Measurements from ENCODE around the gene C16orf78. TPM values are rescaled to one million over a fixed set of nuclear protein-coding genes. Genes with fewer than 3 reads are reported as not detected.

The C16orf78 gene
- total RNA-seq, 1 experiment from 2014 or later, result not detected

- peaks cover 5% of the 10 kb centered on the region; the same call in 1 of the 2 replicates for H3K27me3 ChIP-seq (replicated peaks)
- DNase-seq (ENCODE audit: low read depth in 1 of 2, low spot score in 2 of 2), result no peak
- H3K27ac ChIP-seq, result no peak overlapping the region
- no peaks in the 10 kb centered on the region for H3K4me1 ChIP-seq (replicated peaks)
- H3K4me3 ChIP-seq, result no peak overlapping the region
- H3K36me3 ChIP-seq, result no peaks in the 10 kb centered on the region
- no peaks in the 10 kb centered on the region for H3K9me3 ChIP-seq (replicated peaks)
Measured at GRCh38 chr16:49414671-49415070, 41.1 kb downstream of the C16orf78 start.

DNA sequence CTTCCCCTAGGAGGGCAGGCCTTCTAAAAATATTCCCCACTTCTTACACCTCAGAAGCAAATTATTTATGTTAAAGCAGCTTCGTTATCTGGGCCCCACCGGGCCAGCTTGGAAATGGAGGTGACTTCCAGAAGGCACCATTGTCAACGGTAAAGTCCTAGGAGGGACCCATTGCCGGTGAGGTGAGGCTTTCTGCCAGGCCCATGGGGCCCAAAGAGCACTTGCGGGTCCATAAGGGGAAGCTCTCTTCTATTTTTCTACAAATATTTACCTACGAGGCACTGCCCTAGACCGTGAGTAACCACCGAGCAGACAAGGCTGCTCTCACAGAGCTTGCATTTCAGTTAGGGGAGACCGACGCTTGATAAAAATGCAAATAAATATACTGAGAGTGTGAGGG lies 41.5 kb downstream of the C16orf78 start:
- H3K9me3 ChIP-seq (replicated peaks), result no peaks in the 10 kb centered on the region
- H3K36me3 ChIP-seq, result no peaks in the 10 kb centered on the region
- H3K27ac ChIP-seq, result no peak overlapping the region
- no peaks in the 10 kb centered on the region for H3K4me1 ChIP-seq (replicated peaks)
- no peak overlapping the region for H3K4me3 ChIP-seq
- DNase-seq (ENCODE audit: low read depth in 1 of 2, low spot score in 2 of 2), result no peak
- H3K27me3 ChIP-seq (replicated peaks), result peaks cover 9% of the 10 kb centered on the region; the same call in 1 of the 2 replicates

- Histone ChIP-seq H3K4me1 (replicated peaks) (no peaks in the 10 kb centered on the region), H3K27ac (no peak overlapping the region), H3K27me3 (replicated peaks) (peaks cover 14% of the 10 kb centered on the region; the same call in 1 of the 2 replicates), H3K36me3 (no peaks in the 10 kb centered on the region), H3K4me3 (no peak overlapping the region), H3K9me3 (replicated peaks) (no peaks in the 10 kb centered on the region)
- no peak for DNase-seq (ENCODE audit: low read depth in 1 of 2, low spot score in 2 of 2)
Measured at GRCh38 chr16:49416001-49416675, 42.5 kb downstream of the C16orf78 start.

- H3K9me3 ChIP-seq (replicated peaks), result no peaks in the 10 kb centered on the region
- DNase-seq (ENCODE audit: low read depth in 1 of 2, low spot score in 2 of 2), result no peak
- H3K27me3 ChIP-seq (replicated peaks), result peaks cover 14% of the 10 kb centered on the region
- H3K27ac ChIP-seq, result no peak overlapping the region
- H3K36me3 ChIP-seq, result no peaks in the 10 kb centered on the region
- H3K4me1 ChIP-seq (replicated peaks), result no peaks in the 10 kb centered on the region
- H3K4me3 ChIP-seq, result no peak overlapping the region
Measured at GRCh38 chr16:49417354-49417753, 43.8 kb downstream of the C16orf78 start.

DNA sequence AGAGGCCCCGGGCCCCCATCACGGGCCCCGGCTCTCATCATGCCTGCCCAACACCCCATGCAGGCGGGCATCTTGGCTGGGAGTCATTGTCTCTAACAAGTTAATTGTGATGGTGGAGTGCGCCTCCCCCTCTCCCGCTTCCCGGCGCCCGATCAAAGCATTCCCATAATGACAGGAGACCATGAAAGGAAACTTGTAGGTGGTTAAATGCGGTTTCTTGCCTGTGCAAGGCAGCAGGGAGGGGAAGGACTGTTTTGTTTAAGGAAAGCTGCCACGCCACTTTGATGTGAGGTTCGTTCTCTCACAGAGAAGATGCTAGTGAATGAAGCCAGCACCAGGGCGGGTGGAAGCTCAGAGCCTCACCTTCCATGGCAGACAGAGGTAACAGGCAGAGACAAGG lies 45.4 kb downstream of the C16orf78 start:
- Histone ChIP-seq H3K36me3 (no peaks in the 10 kb centered on the region), H3K27me3 (replicated peaks) (peaks cover 14% of the 10 kb centered on the region), H3K9me3 (replicated peaks) (no peaks in the 10 kb centered on the region), H3K4me1 (replicated peaks) (no peaks in the 10 kb centered on the region), H3K4me3 (no peak overlapping the region), H3K27ac (no peak overlapping the region)
- DNase-seq (ENCODE audit: low read depth in 1 of 2, low spot score in 2 of 2), result no peak

- H3K27me3 ChIP-seq (replicated peaks), result peaks cover 14% of the 10 kb centered on the region
- H3K4me1 ChIP-seq (replicated peaks), result no peaks in the 10 kb centered on the region
- H3K27ac ChIP-seq, result no peak overlapping the region
- DNase-seq (ENCODE audit: low read depth in 1 of 2, low spot score in 2 of 2), result no peak
- H3K9me3 ChIP-seq (replicated peaks), result no peaks in the 10 kb centered on the region
- no peak overlapping the region for H3K4me3 ChIP-seq
- H3K36me3 ChIP-seq, result no peaks in the 10 kb centered on the region
Measured at GRCh38 chr16:49419862-49420261, 46.3 kb downstream of the C16orf78 start.

DNA sequence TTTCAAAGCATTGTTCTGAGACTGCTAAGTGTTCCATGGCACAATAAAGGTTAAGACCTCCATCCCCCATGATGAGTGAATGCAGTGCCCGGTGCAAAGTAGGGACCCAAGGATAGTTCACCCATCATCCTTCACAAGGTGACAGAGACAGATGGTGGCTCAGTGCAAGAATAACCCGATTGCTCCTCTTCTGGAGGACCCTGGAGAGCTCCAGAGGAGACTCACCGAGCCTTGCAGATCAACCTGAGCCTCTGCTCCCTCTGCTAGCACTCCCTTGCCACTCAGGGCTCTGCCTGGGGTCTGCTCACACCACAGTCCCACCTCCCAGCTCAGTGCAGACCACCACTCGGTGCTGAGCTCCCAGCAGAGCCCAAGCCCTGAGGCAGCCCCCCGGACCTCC lies 49.3 kb downstream of the C16orf78 start:
- Histone ChIP-seq H3K4me1 (replicated peaks) (no peaks in the 10 kb centered on the region), H3K27ac (no peak overlapping the region), H3K27me3 (replicated peaks) (peaks cover 14% of the 10 kb centered on the region), H3K36me3 (no peaks in the 10 kb centered on the region), H3K9me3 (replicated peaks) (no peaks in the 10 kb centered on the region), H3K4me3 (no peak overlapping the region)
- no peak for DNase-seq (ENCODE audit: low read depth in 1 of 2, low spot score in 2 of 2)

- H3K4me3 ChIP-seq, result no peak overlapping the region
- H3K9me3 ChIP-seq (replicated peaks), result no peaks in the 10 kb centered on the region
- no peak for DNase-seq (ENCODE audit: low read depth in 1 of 2, low spot score in 2 of 2)
- H3K27ac ChIP-seq, result no peak overlapping the region
- no peaks in the 10 kb centered on the region for H3K36me3 ChIP-seq
- H3K4me1 ChIP-seq (replicated peaks), result no peaks in the 10 kb centered on the region
- H3K27me3 ChIP-seq (replicated peaks), result peaks cover 6% of the 10 kb centered on the region; the same call in 1 of the 2 replicates
Measured at GRCh38 chr16:49424961-49425360, 51.4 kb downstream of the C16orf78 start.

DNA sequence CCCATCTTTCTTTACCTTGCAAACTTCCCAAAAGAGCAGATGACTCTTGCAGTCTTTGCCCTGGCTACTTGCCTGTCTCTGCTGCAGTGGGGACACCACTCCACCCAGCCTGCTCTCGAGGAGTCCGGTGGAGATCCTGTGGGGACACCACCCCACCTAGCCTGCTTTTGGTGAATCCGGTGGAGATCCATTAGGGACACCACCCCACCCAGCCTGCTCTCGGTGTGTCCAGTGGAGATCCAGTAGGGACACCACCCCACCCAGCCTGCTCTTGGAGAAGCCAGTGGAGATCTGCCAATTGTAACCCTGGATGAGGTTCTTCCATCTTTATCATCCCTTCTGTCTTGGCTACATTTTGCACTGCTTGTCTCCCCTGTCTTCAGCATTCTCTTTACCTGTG lies 54.2 kb downstream of the C16orf78 start:
- Histone ChIP-seq H3K27ac (no peak overlapping the region), H3K4me1 (replicated peaks) (no peaks in the 10 kb centered on the region), H3K36me3 (no peaks in the 10 kb centered on the region), H3K4me3 (no peak overlapping the region), H3K27me3 (replicated peaks) (0 out of 2 replicates have a peak, but pooled peaks cover 3% of the 10 kb centered on the region), H3K9me3 (replicated peaks) (no peaks in the 10 kb centered on the region)
- no peak for DNase-seq (ENCODE audit: low read depth in 1 of 2, low spot score in 2 of 2)

DNA sequence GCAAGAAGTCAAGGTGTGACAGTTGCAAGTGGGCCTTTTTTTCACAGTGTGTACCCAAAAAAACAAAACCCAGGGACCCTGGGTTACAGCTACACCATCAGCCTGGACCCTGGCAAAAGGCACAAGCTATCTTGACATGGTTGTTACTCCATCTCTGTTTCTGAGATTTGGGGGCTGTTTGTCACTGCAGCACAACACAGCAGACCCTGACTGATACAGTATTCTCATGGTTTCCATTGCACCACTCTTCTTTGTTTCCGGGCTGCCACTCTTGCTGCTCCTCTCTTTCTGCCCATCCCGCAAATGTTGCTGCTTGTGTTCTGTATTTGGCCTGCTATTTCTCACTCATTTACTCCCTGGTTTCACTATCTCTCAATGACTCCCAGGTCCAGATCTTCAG lies 55.2 kb downstream of the C16orf78 start:
- H3K4me3 ChIP-seq, result no peak overlapping the region
- no peak for DNase-seq (ENCODE audit: low read depth in 1 of 2, low spot score in 2 of 2)
- H3K36me3 ChIP-seq, result no peaks in the 10 kb centered on the region
- no peaks in the 10 kb centered on the region for H3K4me1 ChIP-seq (replicated peaks)
- H3K9me3 ChIP-seq (replicated peaks), result no peaks in the 10 kb centered on the region
- H3K27me3 ChIP-seq (replicated peaks), result 0 out of 2 replicates have a peak, but pooled peaks cover 3% of the 10 kb centered on the region
- H3K27ac ChIP-seq, result no peak overlapping the region

- Histone ChIP-seq H3K27me3 (replicated peaks) (0 out of 2 replicates have a peak, but pooled peaks cover 8% of the 10 kb centered on the region), H3K9me3 (replicated peaks) (no peaks in the 10 kb centered on the region), H3K36me3 (no peaks in the 10 kb centered on the region), H3K27ac (no peak overlapping the region), H3K4me3 (no peak overlapping the region), H3K4me1 (replicated peaks) (no peaks in the 10 kb centered on the region)
- DNase-seq (ENCODE audit: low read depth in 1 of 2, low spot score in 2 of 2), result no peak
Measured at GRCh38 chr16:49431040-49431439, 57.4 kb downstream of the C16orf78 start.

GRCh38 chr16:49431591-49432290 lies 58.1 kb downstream of the C16orf78 start:
- H3K27me3 ChIP-seq (replicated peaks), result peaks cover 8% of the 10 kb centered on the region; the same call in 1 of the 2 replicates
- H3K4me3 ChIP-seq, result no peak overlapping the region
- DNase-seq (ENCODE audit: low read depth in 1 of 2, low spot score in 2 of 2), result no peak
- no peak overlapping the region for H3K27ac ChIP-seq
- no peaks in the 10 kb centered on the region for H3K4me1 ChIP-seq (replicated peaks)
- H3K9me3 ChIP-seq (replicated peaks), result no peaks in the 10 kb centered on the region
- H3K36me3 ChIP-seq, result no peaks in the 10 kb centered on the region

DNA sequence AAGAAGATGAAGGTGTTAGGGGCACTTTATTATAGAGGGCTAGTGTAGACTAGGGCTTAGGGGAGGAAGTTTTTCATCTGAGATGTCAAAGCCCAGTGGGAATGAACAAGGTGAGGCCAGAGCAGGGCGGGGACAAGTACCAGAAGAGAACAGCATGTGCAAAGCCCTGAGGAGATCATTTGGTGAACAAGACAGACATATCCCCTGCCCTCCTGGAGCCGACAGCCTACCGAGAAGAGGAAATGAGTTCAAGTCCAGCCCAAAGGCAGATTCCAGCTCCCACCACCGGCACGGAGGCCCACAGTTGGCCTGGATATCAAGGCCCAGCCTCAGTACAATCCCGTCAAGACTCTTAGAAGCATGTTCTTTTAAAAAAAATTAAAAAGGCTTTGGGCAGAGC lies 61.1 kb downstream of the C16orf78 start:
- no peak overlapping the region for H3K27ac ChIP-seq
- H3K4me1 ChIP-seq (replicated peaks), result no peaks in the 10 kb centered on the region
- no peak overlapping the region for H3K4me3 ChIP-seq
- no peaks in the 10 kb centered on the region for H3K9me3 ChIP-seq (replicated peaks)
- DNase-seq (ENCODE audit: low read depth in 1 of 2, low spot score in 2 of 2), result no peak
- H3K36me3 ChIP-seq, result no peaks in the 10 kb centered on the region
- peaks cover 8% of the 10 kb centered on the region; the same call in 1 of the 2 replicates for H3K27me3 ChIP-seq (replicated peaks)

DNA sequence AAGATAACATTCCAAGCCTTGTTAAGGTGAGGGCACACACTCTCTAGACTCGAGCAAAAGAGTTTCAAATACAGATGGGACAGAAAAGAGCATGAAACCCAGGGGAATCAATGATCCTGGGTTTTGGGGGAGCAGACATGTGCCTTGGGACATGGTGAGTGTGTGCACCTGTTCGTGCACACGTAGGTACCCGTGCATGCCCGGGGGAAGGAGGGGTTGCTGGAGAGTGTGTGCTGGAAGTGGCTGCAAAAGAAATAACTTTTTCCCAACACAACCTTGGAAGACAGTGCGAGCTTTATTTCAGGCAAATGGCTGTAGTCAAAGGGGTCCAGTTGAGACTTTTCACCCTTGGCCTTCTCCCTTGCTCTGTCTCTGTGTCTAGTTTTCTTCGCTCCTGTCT lies 62.6 kb downstream of the C16orf78 start:
- H3K4me1 ChIP-seq (replicated peaks), result no peaks in the 10 kb centered on the region
- DNase-seq (ENCODE audit: low read depth in 1 of 2, low spot score in 2 of 2), result no peak
- H3K36me3 ChIP-seq, result no peaks in the 10 kb centered on the region
- H3K9me3 ChIP-seq (replicated peaks), result no peaks in the 10 kb centered on the region
- H3K27me3 ChIP-seq (replicated peaks), result peaks cover 8% of the 10 kb centered on the region
- no peak overlapping the region for H3K4me3 ChIP-seq
- H3K27ac ChIP-seq, result no peak overlapping the region
